ENCODE data around the gene SEC14L3.

The SEC14L3 gene

GRCh38 chr22:30444632-30445437 is 27.0 kb downstream of the SEC14L3 start:
- peak; percentile 32 to 42 for DNase-seq (ENCODE audit: low read depth in 2 of 2)

- no peak for DNase-seq (ENCODE audit: low read depth in 2 of 2)
Observed at GRCh38 chr22:30441088-30441487, 30.7 kb downstream of the SEC14L3 start.

GRCh38 chr22:30439836-30440235 is 32.0 kb downstream of the SEC14L3 start:
- no peak for DNase-seq (ENCODE audit: low read depth in 2 of 2)

- no peak for DNase-seq (ENCODE audit: low read depth in 2 of 2)
Observed at GRCh38 chr22:30439226-30439625, 32.6 kb downstream of the SEC14L3 start.

GRCh38 chr22:30438559-30438958 is 33.3 kb downstream of the SEC14L3 start:
- DNase-seq (ENCODE audit: low read depth in 2 of 2), result no peak

- no peak for DNase-seq (ENCODE audit: low read depth in 2 of 2)
Observed at GRCh38 chr22:30436196-30436595, 35.6 kb downstream of the SEC14L3 start.

GRCh38 chr22:30435674-30436126 is 36.1 kb downstream of the SEC14L3 start:
- peak; percentile 46 to 60 for DNase-seq (ENCODE audit: low read depth in 2 of 2)

- DNase-seq (ENCODE audit: low read depth in 2 of 2), result no peak
Observed at GRCh38 chr22:30434843-30435242, 37.0 kb downstream of the SEC14L3 start.

GRCh38 chr22:30433773-30434172 is 38.0 kb downstream of the SEC14L3 start:
- no peak for DNase-seq (ENCODE audit: low read depth in 2 of 2)

GRCh38 chr22:30433227-30433626 is 38.6 kb downstream of the SEC14L3 start:
- no peak for DNase-seq (ENCODE audit: low read depth in 2 of 2)

- DNase-seq (ENCODE audit: low read depth in 2 of 2), result no peak
Observed at GRCh38 chr22:30432520-30432919, 39.3 kb downstream of the SEC14L3 start.

- no peak for DNase-seq (ENCODE audit: low read depth in 2 of 2)
Observed at GRCh38 chr22:30432096-30432495, 39.7 kb downstream of the SEC14L3 start.

- DNase-seq (ENCODE audit: low read depth in 2 of 2), result no peak
Observed at GRCh38 chr22:30430933-30431332, 40.9 kb downstream of the SEC14L3 start.

GRCh38 chr22:30429887-30430286 is 41.9 kb downstream of the SEC14L3 start:
- DNase-seq (ENCODE audit: low read depth in 2 of 2), result no peak

GRCh38 chr22:30427871-30428270 is 43.9 kb downstream of the SEC14L3 start:
- DNase-seq (ENCODE audit: low read depth in 2 of 2), result no peak

GRCh38 chr22:30426388-30427353 is 45.1 kb downstream of the SEC14L3 start:
- DNase-seq (ENCODE audit: low read depth in 2 of 2), result peak; percentile 81 to 84

- peak in 1 of 2 donors; percentile 37 for DNase-seq (ENCODE audit: low read depth in 2 of 2)
Observed at GRCh38 chr22:30425616-30426387, 46.0 kb downstream of the SEC14L3 start, which contains the start of gene MTFP1. Gene MTFP1 (plus strand): TSS chr22:30425768. CDS start chr22:30425880, 112 bp downstream.

- no peak for DNase-seq (ENCODE audit: low read depth in 2 of 2)
Observed at GRCh38 chr22:30425327-30425615, 46.5 kb downstream of the SEC14L3 start.

GRCh38 chr22:30424534-30425326 is 47.1 kb downstream of the SEC14L3 start:
- no peak for DNase-seq (ENCODE audit: low read depth in 2 of 2)

GRCh38 chr22:30423959-30424533 is 47.8 kb downstream of the SEC14L3 start:
- DNase-seq (ENCODE audit: low read depth in 2 of 2), result peak; percentile 95
